Aortic smooth muscle cell (primary cell): ENCODE measurements around the gene ADAM21. TPM values are rescaled to one million over a fixed set of nuclear protein-coding genes. Genes with fewer than 3 reads are reported as not detected.

Experiments
- total RNA-seq: library from RNA; depleted of rRNA; stranded (reverse); fragments of >200 nt; gene quantifications from 2 replicates; pipeline ENCODE4 v1.2.3, GENCODE V29; 2014

Gene ADAM21
- 0.50 and 1.2 TPM in 2 replicates for total RNA-seq

DNA sequence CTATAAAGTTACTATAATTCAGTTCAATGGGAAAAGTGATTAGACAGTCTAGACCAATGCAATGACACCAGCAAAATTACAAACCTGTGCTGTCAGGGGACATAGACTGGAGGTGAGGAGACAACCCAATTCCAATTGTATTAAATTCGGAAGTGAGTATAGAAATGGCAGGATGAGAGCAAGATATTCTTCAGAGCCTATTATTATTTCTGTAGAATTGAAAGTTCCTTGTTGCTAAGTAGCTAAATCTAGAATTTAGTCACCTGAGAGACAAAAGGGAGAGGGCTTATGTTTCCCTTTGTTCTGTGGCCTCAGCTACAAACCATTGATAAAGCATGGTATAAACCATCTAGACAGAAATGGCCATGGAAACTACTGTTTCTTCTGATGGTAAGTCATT is at the start of gene ADAM21:
Gene ADAM21, plus strand, starts transcription at position 301 of the 400 bp plus-strand sequence. CDS start 5,326 bp downstream, outside the sequence.

DNA sequence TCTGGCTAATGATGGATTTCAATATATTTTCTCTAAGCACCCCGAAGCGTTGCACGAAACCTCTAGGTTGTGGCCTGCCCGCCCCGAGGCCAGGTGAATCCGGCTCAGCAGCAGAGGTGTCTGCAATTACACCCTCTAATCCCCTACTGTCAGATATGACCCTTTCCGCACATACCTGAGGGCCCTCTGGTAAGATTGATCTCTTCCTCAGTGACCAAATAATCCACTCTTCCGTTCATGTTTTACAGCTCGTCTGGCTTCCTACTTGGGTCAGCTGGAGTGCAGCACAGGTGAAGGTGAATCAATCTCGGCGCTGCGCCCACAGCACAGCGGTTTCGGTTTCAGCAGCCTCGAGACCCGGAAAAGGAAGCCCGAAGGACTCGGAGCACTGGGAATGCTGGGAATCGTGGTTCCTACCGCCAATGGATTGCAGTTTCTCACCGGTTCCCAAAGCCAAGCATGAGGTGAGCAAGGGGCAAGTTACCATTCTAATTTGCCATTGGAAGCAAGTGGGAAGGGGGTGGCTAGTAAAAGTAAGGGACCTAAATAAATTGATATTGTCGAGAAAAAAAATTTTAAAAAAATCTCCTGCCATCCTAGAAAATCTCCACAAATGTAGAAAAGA is 35.1 kb upstream of the ADAM21 start, which contains the start of gene SYNJ2BP:
Gene SYNJ2BP, minus strand, starts transcription at position 366 of the 625 bp plus-strand sequence. Its CDS starts 127 bp downstream, at position 239.

Other genes starting within 250 kb of the ADAM21 start
- 43.9 and 44.9 TPM in 2 replicates for gene COX16, start 92.5 kb upstream of the ADAM21 start, total RNA-seq
- gene SYNJ2BP, start 35.1 kb upstream of the ADAM21 start, total RNA-seq = 28.4 and 29.5 TPM in 2 replicates
- 1.1 and 1.7 TPM in 2 replicates for gene ADAM20, start 82.8 kb downstream of the ADAM21 start, total RNA-seq
- 22.3 and 27.9 TPM in 2 replicates for gene MED6, start 148.5 kb downstream of the ADAM21 start, total RNA-seq
- gene TTC9, start 189.7 kb downstream of the ADAM21 start, total RNA-seq = 5.3 and 7.9 TPM in 2 replicates